Measurements from ENCODE around the gene HTR3D.

- TF ChIP-seq, protein P1, sequence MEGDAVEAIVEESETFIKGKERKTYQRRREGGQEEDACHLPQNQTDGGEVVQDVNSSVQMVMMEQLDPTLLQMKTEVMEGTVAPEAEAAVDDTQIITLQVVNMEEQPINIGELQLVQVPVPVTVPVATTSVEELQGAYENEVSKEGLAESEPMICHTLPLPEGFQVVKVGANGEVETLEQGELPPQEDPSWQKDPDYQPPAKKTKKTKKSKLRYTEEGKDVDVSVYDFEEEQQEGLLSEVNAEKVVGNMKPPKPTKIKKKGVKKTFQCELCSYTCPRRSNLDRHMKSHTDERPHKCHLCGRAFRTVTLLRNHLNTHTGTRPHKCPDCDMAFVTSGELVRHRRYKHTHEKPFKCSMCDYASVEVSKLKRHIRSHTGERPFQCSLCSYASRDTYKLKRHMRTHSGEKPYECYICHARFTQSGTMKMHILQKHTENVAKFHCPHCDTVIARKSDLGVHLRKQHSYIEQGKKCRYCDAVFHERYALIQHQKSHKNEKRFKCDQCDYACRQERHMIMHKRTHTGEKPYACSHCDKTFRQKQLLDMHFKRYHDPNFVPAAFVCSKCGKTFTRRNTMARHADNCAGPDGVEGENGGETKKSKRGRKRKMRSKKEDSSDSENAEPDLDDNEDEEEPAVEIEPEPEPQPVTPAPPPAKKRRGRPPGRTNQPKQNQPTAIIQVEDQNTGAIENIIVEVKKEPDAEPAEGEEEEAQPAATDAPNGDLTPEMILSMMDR (IDR thresholded peaks at IDR 0.05) = no peak
- TF ChIP-seq POLR2A (IDR thresholded peaks at IDR 0.05) = no peak
Observed at GRCh38 chr3:184082465-184082864, 50.9 kb downstream of the HTR3D start.

Measured in heart left ventricle (tissue), 13 donors.